Measurements from ENCODE around the gene ELF3.

DNA sequence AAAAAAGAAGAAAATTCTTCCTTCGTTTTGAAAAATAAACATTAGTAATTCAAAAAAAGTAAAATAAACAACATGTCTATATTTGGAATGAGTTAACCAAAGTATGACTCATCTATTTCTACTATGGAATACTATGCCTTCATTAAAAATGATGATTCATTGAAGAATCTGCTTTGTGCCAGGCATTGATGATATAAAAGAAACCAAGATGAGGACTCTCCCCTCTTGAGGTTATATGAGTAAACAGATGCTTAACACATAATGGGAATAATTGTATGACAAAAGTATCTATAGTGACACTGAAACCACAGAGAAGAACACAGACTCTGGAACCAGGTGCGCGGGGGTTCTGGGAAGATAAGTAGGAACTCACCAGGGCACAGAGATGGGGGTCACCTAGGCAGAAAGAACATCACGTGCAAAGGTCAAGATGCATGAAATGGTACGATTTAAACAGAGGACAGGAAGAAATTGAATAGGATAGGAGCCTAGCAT is 18.8 kb downstream of the ELF3 start:
- no peak for TF ChIP-seq GATA2 (IDR thresholded peaks at IDR 0.05; ENCODE audit: low read depth, low read length)
- no peak for TF ChIP-seq GATA3 (IDR thresholded peaks at IDR 0.05; ENCODE audit: low read depth, low read length)

Measured in SH-SY5Y (cell line).